Measurements from ENCODE around the gene KCNN3. TPM values are rescaled to one million over a fixed set of nuclear protein-coding genes. Genes with fewer than 3 reads are reported as not detected.

KCNN3 gene
- total RNA-seq, 2 experiments from 2014 or later = 0.11 TPM; not detected in 1

DNA sequence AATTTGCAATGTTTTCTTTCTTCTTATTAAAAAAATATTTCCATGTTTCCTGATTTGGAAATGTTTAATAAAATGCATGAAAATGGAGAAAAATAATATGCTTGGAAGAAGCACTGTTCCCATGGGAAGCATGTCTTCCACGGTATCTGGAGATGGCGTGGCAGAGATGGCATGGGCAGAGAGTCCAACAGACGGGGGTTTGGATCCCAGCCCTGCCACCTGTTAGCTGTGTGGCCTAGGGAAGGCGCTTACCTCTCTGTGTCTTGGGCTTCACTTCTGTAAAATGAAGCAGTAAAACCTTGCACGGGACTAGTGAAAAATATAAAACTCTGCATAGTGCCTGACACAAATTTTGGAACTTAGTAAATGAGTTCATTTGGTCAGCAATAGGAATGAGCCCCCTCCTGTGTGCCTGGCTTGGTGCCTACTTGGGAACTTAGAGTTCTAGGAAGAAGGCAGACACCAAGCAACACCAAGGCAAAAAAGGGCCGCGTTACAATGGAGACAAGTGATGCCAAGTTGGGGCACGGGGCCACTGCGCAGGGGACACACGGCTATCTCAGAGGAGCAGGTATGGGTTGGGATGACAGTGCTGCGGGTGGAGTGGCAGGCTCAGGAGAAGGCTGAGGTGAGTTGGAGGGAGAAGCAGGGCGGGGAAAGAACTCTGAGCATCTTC, 124.2 kb downstream of the KCNN3 start:
- ATAC-seq (no peak), DNase-seq (no peak)
- ChIA-PET POLR2A (interaction anchor here (1.4 to 5.4 kb wide), 3 partner anchors 13 kb away, joined by 3 to 38 read pairs (median 7); no protein-coding TSS in a partner anchor), CTCF (interaction anchor here (1.5 to 7.3 kb wide), 4 partner anchors 14 to 186 kb away, joined by 4 to 72 read pairs (median 4); no protein-coding TSS in a partner anchor)
- TF ChIP-seq, protein P1, sequence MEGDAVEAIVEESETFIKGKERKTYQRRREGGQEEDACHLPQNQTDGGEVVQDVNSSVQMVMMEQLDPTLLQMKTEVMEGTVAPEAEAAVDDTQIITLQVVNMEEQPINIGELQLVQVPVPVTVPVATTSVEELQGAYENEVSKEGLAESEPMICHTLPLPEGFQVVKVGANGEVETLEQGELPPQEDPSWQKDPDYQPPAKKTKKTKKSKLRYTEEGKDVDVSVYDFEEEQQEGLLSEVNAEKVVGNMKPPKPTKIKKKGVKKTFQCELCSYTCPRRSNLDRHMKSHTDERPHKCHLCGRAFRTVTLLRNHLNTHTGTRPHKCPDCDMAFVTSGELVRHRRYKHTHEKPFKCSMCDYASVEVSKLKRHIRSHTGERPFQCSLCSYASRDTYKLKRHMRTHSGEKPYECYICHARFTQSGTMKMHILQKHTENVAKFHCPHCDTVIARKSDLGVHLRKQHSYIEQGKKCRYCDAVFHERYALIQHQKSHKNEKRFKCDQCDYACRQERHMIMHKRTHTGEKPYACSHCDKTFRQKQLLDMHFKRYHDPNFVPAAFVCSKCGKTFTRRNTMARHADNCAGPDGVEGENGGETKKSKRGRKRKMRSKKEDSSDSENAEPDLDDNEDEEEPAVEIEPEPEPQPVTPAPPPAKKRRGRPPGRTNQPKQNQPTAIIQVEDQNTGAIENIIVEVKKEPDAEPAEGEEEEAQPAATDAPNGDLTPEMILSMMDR (IDR thresholded peaks at IDR 0.05) = no peak
- H3K4me1 Mint-ChIP-seq (ENCODE audit: low read depth) = peaks cover 52% of the 10 kb centered on the region
- no peaks in the 10 kb centered on the region for H3K36me3 Mint-ChIP-seq (ENCODE audit: low read depth)
- no peak overlapping the region for H3K4me3 Mint-ChIP-seq
- H3K27ac Mint-ChIP-seq = no peak overlapping the region
- peaks cover 2% of the 10 kb centered on the region for H3K27me3 Mint-ChIP-seq
- intact Hi-C loops (cut with micrococcal nuclease) = loop anchor here (5.0 kb wide), 1 partner anchor 79 kb away; no protein-coding TSS in a partner anchor
- no peaks in the 10 kb centered on the region for H3K9me3 Mint-ChIP-seq

DNA sequence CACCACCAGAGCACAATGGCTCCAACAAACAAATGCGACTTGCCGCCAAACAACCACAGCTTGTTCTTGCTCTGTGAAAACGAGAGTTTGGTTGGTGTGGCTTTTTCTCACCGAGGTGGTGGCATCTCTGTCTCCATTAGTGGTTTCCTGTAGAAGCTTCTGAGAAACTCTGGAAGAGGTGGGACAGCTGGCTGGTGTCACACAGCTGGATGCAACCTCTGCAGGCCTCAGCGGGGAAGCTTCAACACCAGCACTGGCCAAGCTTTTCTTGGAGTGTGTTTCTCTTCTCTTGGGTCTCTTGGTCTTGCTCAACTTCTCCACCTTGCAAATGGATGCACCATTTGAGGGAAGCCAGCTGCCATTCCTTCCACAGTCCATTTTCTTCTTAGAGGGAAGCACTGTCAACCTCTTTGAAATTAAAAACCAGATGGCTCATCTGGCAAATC, 124.8 kb downstream of the KCNN3 start:
- Mint-ChIP-seq H3K27me3 (peaks cover 2% of the 10 kb centered on the region), H3K4me3 (no peak overlapping the region), H3K4me1 (ENCODE audit: low read depth) (peaks cover 52% of the 10 kb centered on the region), H3K9me3 (no peaks in the 10 kb centered on the region), H3K36me3 (ENCODE audit: low read depth) (no peaks in the 10 kb centered on the region), H3K27ac (no peak overlapping the region)
- POLR2A ChIA-PET = interaction anchor here (1.4 to 1.7 kb wide), 3 partner anchors 13 to 18 kb away, joined by 3 to 7 read pairs (median 3); no protein-coding TSS in a partner anchor
- peak; percentile 15 for ATAC-seq
- intact Hi-C loops (cut with micrococcal nuclease) = loop anchor here (5.0 kb wide), 1 partner anchor 78 kb away; no protein-coding TSS in a partner anchor
- CTCF ChIA-PET = interaction anchor here (1.5 to 7.3 kb wide), 3 partner anchors 15 to 186 kb away, joined by 4 to 72 read pairs (median 5); no protein-coding TSS in a partner anchor
- peak; percentile 78 for DNase-seq
- TF ChIP-seq, protein P1 (IDR thresholded peaks at IDR 0.05) = no peak

GRCh38 chr1:154744352-154745035, 125.6 kb downstream of the KCNN3 start:
- DNase-seq (no peak), ATAC-seq (no peak)
- Mint-ChIP-seq H3K27ac (no peak overlapping the region), H3K4me3 (no peak overlapping the region), H3K27me3 (peaks cover 2% of the 10 kb centered on the region), H3K36me3 (ENCODE audit: low read depth) (no peaks in the 10 kb centered on the region), H3K4me1 (ENCODE audit: low read depth) (peaks cover 55% of the 10 kb centered on the region), H3K9me3 (no peaks in the 10 kb centered on the region)
- TF ChIP-seq, protein P1 (IDR thresholded peaks at IDR 0.05) = no peak
- ChIA-PET CTCF (interaction anchor here (1.2 to 2.2 kb wide), 4 partner anchors 14 to 185 kb away, joined by 3 to 9 read pairs (median 5); no protein-coding TSS in a partner anchor), POLR2A (interaction anchor here (1.4 to 1.7 kb wide), 3 partner anchors 12 to 17 kb away, joined by 3 to 7 read pairs (median 3); no protein-coding TSS in a partner anchor)
- intact Hi-C loops (cut with micrococcal nuclease) = loop anchor here (5.0 kb wide), 1 partner anchor 77 kb away; no protein-coding TSS in a partner anchor

DNA sequence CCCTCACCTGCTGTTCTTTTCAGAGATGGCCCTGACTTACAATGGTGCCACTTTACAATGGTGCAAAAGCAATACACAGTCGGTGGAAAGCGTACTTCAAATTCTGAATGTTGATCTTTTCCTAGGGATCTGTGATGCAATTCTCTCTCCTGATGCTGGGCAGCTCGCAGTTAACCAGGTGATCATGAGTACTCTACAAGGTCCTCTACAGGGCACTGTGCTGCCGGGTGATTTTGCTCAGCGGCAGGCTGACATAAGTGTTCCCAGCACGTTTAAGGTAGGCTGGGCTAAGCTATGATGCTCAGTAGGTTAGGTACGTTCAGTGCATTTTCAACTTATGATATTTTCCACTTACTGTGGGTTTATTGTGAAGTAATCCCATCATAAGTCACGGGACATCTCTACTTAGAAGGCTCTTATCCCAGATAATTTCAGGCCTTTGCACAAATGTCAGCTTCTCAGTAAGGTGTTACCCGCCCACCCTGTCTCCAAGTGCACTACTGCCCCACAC, 126.5 kb downstream of the KCNN3 start:
- H3K9me3 Mint-ChIP-seq = no peaks in the 10 kb centered on the region
- H3K27ac Mint-ChIP-seq = no peak overlapping the region
- ATAC-seq = no peak
- intact Hi-C loops (cut with micrococcal nuclease) = no loop called here
- TF ChIP-seq, protein P1 (IDR thresholded peaks at IDR 0.05) = no peak
- ChIA-PET CTCF (interaction anchor here (1.3 to 2.2 kb wide), 3 partner anchors 15 to 184 kb away, joined by 3 to 9 read pairs (median 4); no protein-coding TSS in a partner anchor), POLR2A (interaction anchor here (1.2 to 1.6 kb wide), 2 partner anchors 10 to 16 kb away, joined by 3 to 6 read pairs; no protein-coding TSS in a partner anchor)
- peaks cover 4% of the 10 kb centered on the region for H3K27me3 Mint-ChIP-seq
- H3K4me1 Mint-ChIP-seq (ENCODE audit: low read depth) = peaks cover 56% of the 10 kb centered on the region
- DNase-seq = no peak
- no peaks in the 10 kb centered on the region for H3K36me3 Mint-ChIP-seq (ENCODE audit: low read depth)
- H3K4me3 Mint-ChIP-seq = no peak overlapping the region

Measured in activated CD8-positive, alpha-beta T cell treated with anti-CD3 and anti-CD28 coated beads for 36 hours (primary cell).